ENCODE measurements around the gene PTGER3.
"Not testable (repeated sequence)": the region's sequence is repeated elsewhere in the genome, so short reads cannot be mapped to it uniquely, and the experiment has no call there.

Gene PTGER3

DNA sequence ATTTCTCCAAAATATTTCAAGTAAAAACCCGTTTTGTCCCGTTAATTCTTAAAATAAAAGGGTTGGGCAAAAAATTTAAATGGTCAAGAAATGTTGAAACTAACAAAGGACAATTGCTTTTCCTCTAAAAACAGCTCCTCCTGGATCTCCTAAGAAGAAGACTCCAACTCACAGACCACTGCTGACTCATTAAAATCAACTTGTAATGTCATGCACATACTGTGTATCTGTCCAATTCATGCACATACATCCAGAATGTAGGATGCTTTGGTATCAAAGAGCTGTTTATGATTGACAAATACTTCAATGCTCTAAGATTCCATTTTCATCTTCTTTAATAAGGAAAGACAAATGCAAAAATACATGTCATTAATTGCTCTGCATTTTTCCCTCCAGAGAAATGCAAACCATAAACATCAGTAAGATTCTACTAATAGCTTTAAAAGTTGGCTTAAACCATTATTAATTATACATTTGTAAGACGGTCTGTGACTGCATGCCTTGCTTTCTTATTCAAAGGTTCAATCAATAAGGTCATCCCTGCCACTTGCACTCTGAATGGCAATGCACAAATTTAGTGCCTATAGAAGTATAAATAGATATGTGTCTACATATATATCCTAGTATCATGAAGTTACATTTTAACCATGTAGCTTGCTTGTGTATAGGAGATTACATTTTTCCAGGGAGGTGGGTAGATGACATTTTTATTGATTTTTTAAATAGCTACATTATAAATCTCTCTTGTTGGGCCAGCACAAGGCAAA lies 44.7 kb downstream of the PTGER3 start:
- no peak for DNase-seq

DNA sequence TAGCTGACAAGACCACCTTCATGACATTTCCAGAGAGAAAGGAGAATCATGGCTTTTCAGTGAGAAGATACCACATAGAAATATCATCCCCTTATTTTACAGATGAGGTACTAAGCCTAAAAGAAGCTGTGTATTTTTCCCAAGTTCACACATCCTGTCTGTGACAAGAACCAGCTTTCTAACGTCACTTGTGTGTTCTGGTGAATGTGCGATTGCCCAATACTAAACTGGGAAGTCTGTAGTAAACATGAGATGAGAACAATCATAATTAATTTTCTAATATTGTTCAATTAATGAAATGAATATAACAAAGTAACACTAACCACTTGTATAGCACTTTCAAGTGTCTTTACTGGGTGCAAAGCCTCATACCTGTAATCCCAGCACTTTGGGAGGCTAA lies 46.0 kb downstream of the PTGER3 start:
- no peak for DNase-seq

DNA sequence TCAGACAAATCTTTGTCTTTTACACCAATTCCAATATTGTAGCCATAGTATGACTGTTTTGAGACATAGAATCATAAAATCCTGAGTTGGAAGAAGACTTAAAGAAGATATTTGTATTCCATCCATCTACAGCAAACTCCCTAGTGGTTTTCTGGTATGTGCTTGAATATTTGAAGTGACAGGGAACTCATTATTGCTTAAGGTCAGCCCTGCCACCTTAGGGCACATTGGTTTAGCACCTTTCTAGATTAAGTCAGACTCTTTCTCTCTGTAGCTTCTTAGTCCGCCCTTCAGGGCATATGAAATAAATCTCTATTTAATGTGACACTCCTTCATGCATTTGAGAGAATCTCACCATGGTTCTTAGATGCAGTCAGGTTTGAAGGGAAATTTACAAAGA lies 49.8 kb downstream of the PTGER3 start:
- DNase-seq: no peak

DNA sequence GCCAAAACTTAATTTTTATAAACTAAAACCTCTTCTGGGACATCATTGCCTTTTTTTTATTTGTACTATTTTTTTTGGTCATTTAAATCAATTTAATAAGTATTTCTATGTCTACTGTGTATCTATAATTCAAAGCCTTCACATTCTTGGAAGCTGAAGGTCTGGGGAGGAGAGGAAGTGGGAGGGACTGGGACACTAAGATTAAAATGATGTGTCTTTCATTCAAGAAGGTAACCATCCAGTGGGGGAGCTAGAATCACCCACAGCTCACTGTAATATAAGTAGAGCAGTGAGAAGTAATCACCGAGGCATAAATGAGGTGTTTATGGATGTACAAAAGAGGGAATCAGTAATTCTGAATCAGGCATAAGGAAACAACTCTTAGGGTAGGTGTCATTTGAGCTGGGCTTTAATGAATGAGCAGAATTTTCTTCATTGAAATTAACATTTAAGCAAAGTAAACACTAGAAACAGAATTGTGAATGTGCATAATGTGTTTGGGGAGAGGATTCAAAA lies 52.8 kb downstream of the PTGER3 start:
- DNase-seq: no peak

DNA sequence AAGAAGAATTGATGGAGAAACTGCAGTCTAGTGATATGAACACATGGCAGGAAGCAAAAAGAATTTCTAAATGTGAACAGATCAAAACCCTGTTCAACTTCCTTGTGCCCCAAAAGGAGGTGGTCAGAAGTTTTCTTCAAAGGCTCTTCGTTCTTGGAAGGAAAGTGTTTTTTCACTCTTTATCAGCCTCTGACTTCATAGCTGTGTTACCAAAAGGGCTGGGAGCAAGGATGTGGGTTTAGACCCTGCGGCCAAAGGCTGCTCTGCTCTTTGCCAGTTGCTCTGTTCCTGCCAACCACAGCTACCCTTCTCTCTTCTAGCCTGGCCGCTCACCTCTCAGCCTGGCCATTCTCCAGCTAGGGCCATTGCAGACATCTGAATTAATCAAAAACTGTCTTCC lies 53.8 kb downstream of the PTGER3 start:
- no peak for DNase-seq

DNA sequence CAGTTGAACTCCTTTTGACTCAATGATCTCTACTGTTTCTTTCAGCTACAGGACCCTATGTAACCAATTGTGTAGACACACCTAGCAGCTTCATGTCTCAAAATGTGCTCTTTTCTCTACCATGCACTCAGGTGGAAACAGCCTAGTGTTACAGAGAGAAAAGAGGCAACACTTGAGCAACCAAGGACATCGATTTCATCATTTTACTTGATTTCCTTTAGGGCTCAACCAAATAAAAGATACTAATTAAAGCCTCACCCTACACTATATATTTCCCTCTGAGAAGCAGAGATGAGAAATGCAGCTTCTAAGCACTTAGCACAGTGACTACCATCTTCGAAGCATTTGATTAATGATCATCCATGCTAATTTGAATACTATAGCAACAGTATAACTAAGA lies 55.1 kb downstream of the PTGER3 start:
- DNase-seq: no peak

DNA sequence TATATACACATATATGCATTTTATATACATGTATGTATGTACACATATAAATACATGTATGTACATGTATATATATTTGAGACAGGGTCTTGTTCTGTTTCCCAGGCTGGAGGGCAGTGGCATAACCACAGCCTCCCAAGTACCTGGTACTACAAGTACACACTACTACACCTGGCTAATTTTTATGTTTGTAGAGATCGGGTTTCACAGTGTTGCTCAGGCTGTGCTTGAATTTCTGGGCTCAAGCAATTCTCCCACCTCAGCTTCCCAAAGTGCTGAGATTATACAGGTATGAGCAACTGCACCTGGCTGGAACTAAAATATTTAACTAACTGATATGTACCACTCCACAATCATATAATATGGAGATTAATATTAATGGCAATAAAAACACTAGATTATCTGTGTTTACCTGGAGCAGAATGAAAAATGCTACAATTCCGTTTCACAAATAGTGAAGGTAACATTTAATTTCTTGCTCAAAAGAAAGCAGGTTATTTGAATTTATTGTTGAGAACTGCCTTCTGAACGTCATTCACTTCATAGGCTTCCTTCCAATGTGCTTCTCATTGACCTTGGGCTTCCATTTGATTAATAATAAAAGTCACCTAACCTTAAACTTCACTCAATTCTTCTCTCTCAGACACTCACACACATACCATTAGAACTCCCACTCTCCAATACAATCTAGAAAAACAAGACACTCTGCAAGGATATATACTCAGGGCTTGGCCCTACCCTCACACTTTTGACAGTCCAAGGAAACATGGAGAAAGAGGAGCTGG lies 57.0 kb downstream of the PTGER3 start:
- no peak for DNase-seq

DNA sequence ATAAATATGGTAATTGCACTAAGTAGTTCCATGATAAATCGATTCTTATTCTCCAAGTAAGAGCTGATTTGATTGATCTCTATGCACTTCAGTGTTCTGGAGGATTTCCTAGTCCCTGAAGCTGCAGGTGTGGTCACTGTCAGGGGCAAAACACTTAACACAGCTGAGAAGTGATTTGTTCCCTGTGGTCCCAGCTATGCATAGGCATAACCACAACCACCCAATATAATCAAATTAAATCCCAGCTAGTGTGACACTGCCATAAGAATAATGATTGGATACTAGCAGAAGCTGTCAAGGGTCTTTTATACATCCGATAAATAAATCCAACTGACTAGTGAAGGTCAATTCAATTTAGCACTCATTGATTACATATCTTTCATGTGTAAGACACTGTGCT lies 60.1 kb downstream of the PTGER3 start:
- DNase-seq: no peak

DNA sequence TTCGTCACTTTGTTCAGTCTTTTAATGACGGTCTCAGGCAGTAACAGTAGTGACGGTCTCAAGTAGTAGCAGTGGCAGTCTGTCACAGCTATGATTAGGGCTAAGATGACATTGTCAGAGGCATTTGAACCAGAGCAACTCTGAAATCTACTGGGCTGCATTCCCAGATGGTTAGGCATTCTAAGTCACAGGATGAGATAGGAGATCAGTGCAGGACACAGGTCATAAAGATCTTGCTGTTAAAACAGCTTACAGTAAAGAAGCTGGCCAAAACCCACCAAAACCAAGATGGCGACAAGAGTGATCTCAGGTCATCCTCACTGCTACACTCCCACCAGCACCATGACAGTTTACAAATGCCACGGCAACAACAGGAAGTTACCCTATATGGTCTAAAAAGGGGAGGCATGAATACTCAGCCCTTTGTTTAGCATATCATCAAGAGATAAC lies 61.8 kb downstream of the PTGER3 start:
- DNase-seq: not testable (repeated sequence)

DNA sequence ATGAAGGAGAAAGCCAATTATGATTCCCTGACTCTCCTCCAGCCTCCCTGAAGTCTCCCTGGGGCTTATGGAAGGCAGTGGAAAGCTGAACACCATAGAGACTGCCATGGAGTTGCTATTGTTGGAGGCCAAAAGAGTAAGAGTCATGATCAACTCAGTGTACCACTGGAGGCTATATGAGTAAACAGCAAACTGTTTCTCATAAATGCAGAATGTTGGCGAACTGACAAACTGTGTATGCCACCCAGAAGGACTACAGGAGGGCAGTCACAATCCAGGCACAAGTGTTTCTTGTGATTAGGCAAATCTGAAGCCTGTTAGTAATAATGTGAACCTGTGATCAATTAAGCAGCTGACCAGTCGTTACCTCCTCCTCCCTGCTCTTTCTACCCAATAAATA lies 62.3 kb downstream of the PTGER3 start:
- not testable (repeated sequence) for DNase-seq

DNA sequence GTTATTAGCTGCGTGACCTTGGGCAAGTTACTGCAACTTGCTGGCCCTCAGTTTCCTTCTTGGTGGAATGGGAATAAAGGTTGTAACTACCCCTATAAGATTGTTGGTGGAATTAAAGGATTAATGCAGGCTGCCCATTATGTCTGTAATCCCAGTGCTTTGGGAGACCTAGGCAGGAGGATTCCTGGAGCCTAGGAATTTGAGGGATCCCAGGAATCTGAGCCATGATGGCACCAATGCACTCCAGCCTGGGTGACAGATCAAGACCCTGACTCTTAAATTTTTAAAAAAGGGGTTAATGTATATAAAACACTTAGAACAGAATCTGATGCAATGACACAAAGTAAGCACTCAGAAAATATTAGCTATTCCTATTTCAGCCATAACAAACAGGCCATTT lies 67.3 kb downstream of the PTGER3 start:
- no peak for DNase-seq

DNA sequence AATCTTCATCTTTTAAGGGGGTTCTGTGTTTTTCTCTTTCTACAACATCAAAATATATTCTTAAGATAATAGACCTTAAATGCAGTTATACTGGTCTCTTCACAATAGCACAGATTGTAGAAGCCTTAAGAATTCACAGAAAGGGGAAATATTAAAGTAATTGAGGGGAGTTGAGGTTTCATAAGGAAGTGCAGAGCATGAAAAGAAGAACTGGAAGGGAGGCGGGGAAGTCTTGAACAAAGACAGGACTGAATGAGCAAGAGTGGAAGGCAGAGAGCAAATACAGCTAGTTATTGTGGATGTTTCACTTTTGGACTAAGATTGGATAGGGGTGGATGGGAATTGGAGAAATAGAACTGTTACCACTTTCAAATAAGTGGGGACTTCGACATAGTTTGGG lies 67.7 kb downstream of the PTGER3 start:
- no peak for DNase-seq

DNA sequence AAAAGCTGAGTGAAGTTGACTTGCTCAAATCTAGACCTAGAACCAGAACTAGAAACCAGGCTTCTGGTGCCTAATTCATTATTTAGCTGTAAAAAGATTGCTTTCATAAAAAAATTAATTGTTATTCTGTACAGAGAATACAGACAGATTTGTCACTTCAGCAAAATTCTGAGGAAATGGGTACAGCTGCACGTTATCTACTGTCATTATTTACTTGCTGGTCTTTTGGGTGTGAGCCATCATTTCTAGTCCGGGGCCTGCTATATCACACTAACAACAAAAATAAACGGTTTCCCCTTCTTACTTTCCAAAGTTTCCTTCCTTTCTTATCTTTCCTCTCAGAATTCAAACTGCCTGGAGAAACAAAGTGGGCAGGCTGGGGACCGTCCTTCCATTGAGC lies 68.3 kb downstream of the PTGER3 start:
- no peak for DNase-seq

DNA sequence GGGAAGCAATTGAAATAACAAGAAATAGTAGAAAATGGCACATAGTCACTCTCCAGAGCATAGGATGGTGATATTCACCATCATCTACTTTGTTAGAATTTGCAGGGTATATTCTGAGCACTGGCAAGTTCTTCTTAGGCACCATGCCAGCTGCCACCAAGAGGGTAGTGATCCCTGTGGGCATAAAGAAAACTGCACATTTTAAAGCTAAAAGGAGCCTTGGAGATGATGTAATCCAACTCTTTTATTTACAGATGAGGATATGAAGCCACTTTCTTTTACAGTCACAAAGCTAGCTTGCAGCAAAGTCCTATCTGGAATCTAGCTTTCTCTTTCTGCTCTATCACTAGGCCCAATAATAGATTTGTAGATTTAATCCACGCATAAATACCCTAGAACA lies 69.0 kb downstream of the PTGER3 start:
- no peak for DNase-seq

DNA sequence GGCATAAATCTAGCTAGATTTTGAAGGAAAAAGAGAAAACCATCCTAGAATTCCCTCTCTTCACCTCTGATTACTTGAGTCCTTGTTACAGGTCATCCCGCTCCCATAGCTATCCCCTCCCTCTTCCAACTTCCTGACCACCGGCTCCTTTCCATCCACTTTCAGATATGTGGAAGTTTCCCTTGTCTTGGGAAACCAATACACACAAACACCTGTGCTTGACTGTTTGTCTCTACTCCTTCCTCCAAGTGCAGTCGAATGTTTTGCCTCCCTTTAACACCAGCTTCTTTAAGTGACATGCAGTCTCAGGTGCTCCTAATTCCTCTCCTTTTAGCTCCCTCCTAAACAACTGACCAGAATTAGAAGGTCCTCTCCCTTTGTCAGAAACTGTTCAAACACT lies 70.0 kb downstream of the PTGER3 start:
- DNase-seq: no peak

DNA sequence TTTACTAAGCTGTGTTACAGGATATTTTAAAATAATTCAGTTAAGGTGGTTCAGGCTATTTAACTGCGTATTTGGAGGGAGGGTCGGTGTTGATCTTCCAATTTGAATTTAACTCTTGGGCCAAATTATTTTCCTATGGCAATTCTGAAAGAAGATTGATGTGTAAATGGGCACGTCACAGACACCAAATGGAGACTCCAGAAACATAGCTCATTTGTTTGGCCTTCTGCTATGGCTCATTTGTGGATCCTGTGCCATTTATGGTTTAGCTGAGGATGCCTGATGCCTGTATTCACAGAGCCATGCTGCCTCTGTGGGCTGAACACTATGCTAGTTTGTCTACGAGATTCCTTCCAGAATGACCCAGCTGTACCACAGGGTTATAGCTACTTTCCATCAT lies 70.6 kb downstream of the PTGER3 start:
- no peak for DNase-seq

DNA sequence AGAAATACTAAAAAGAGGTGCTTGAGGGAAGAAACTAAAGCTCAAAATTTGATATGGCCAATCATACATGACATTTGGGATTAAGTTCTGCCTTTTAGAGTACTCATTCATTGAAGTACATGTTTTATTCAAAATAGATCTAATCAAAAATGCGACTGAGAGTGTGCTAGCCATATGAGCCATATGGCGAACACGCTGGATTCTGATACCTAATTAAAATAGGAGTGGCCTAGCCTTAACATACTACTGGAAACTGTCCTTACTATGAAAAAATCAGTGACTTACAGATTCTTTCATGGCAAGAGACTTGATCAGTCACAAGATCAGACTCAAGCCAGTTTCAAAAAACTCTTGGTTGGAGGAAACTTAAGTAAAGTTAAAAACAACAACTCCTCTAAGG lies 73.9 kb downstream of the PTGER3 start:
- no peak for DNase-seq

DNA sequence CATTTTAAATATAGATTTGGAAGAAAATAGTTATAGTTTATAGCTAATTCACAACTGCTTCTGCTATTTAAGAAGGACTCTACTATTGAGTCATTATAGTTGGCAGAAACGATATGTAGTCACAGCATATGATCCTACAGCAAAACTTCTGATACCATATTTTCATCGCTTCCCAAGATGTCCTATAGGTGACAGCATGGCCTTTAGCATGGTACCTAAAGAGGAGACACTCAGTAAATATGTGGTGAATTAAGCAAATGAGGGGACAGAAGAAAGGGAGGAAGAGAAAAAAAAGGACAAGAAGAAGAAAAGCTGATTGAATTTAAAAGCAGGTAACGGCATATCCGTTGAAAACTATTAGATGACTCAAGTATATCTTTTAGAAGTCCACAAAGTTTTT lies 77.2 kb downstream of the PTGER3 start:
- DNase-seq: no peak

DNA sequence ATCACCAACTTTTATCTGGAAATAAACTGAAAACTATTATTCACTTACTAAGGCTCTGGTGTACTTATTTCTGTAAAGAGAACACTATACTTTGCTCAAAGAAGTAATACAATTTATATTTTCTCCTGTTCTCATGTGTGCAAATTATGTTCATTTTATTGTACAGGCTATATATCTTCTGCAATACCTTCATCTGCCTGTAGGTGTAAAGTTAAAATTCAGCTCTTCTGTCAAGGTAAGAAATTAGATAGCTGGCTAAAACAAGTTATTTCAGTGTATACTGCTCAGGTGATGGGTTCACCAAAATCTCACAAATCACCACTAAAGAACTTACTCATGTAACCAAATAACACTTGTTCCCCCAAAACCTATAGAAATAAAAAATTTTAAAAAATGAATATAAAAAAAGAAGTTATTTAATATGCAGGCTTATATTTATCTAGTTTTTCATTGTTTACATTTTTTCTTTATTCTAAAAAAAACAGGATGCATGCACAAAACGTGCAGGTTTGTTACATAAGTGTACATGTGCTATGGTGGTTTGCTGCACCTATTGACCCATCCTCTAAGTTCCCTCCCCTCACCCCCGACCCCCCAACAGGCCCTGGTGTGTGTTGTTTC lies 81.5 kb downstream of the PTGER3 start:
- no peak for DNase-seq

DNA sequence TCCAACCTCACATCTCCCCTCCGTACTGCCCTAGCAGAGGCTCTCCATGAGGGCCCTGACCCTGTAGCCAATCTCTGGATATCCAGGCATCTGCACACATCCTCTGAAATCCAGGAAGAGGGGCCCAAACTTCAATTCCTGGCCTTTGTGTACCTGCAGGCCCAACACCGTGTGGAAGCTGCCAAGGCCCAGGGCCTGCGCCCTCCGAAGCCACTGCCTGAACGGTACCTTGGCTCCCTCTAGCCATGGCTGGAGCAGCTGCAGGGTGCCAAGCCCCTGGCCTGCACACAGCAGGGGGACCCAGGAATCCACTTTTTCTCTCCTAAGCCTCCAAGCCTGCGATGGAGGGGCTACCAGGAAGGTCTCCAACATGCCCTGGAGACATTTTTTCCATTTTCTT lies 84.2 kb downstream of the PTGER3 start:
- DNase-seq: no peak

DNA sequence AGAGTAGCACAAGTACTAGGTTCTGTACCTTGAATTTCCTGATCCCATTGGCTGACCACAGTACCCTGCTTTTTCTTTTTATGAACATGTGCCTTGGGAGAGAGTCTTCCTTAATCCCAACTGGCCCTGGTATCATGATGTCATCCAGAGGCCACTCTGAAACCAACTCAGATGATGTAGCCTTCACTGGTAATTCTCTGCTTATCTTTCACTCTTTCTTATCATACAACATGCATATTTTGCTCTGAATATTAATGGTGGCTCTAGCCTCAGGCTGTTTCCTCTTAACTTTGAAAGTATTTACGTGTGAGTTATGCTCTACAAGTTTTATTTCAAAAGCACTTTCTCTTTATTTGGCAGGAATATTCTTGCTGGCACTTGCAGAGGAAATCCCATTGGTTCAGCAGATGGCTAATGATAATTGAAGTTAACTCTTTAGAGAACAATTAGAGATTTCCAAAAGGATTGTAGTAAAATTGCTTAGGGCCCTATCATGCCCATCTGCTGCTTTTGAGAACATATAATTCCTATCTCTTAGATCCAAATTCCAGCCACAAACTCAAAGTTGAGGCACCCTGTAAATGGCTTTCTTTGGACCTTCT lies 86.1 kb downstream of the PTGER3 start:
- no peak for DNase-seq

DNA sequence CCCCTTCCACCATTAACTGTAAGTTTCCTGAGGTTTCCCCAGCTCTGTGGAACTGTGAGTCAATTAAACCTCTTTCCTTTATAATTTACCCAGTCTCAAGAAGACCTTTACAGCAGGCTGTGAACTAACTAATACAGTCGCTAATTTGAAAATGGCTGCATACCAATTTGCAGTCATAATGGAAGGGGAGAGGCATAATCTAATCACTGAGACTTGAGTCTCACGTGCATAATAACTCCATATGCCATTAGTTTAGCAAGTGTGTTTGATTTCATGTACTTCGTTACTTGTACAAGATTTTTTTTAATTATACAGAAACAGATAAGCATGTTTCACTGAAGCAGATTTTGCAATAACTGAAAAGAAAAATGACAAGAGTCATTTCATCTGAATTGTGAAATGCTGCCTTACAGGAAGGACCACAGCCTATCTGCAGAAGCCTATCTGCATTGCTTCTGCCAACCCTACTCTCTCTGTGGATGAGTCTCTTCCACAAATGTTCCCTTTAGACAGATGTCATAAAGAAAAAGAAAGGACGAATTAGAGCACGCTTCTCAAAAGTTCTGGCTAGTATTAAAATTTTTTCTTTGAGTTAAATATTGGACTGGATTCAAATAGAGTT lies 99.1 kb downstream of the PTGER3 start:
- no peak for DNase-seq

DNA sequence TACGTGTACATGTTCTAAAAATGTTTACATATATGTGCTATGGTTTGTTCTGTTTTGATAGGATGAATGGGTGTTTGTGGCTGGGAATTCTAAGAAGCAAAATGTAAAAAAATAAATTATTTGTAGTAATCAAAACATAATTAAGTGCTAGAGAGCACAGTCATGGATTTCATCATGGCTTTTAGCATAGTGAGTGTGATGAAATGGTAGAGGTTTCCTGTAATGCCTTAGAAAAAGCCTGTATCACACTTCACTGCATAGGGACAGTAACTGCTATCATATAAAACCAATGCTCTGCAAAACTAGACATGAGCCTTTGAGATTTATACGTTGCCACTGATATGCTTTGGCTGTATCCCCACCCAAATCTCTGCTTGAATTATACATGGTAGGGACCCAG lies 99.8 kb downstream of the PTGER3 start:
- no peak for DNase-seq
